Measurements from ENCODE around the gene HTT. TPM values are rescaled to one million over a fixed set of nuclear protein-coding genes. Genes with fewer than 3 reads are reported as not detected.

Gene HTT
- total and polyA plus RNA-seq, 9 of the 15 experiments (the other 6 are each of a cell fraction or from before 2014, with no cell fraction given) = 0.66 to 31.6 (median 14.7) TPM

GRCh38 chr4:3292571-3293400 is 218.3 kb downstream of the HTT start, which contains the start of gene RGS12 (continued):
- TF ChIP-seq ZBTB40 (IDR thresholded peaks at IDR 0.05) (peak; percentile 71), ZBTB40 (CRISPR knock-in tag; IDR thresholded peaks at IDR 0.05) (no peak), ZNF133 (CRISPR knock-in tag; IDR thresholded peaks at IDR 0.05) (no peak), SIN3A (IDR thresholded peaks at IDR 0.05; ENCODE audit: borderline replicate concordance in 2 of 2, control insufficient read depth in 1 of 2, low read depth in 2 of 2, low read length in 2 of 2) (peak in 1 of 2 experiments; percentile 22; a peak in 1 of 4 replicates), BCOR (IDR thresholded peaks at IDR 0.05) (peak; percentile 13; the same call in 1 of the 2 replicates), PKNOX1 (IDR thresholded peaks at IDR 0.05) (no peak), SAP30 (IDR thresholded peaks at IDR 0.05; ENCODE audit: borderline replicate concordance, insufficient read depth, low read depth, low read length, poor library complexity, severe bottlenecking) (peak; percentile 71), ZNF583 (CRISPR knock-in tag; IDR thresholded peaks at IDR 0.05) (0 out of 2 replicates have a peak, but pooled peaks have one; percentile 43), GABPA (tag; conservative IDR thresholded peaks at IDR 0.05; ENCODE audit: low read depth) (peak; percentile 89), ATF1 (CRISPR knock-in tag; IDR thresholded peaks at IDR 0.05) (no peak), ATF1 (tag; IDR thresholded peaks at IDR 0.05) (peak; percentile 35; the same call in 1 of the 2 replicates), MAX (CRISPR knock-in tag; IDR thresholded peaks at IDR 0.05) (peak; percentile 60), ZNF511 (CRISPR knock-in tag; IDR thresholded peaks at IDR 0.05) (peak; percentile 82; the same call in 1 of the 2 replicates), FOXP1 (CRISPR knock-in tag; IDR thresholded peaks at IDR 0.05) (0 out of 2 replicates have a peak, but pooled peaks have one; percentile 42), KDM1A (IDR thresholded peaks at IDR 0.05) (peak in 1 of 2 experiments; percentile 67; a peak in 2 of 4 replicates)
